Upper lobe of right lung (tissue), 1 donor: ENCODE results near the gene TMEM178A. TPM values are rescaled to one million over a fixed set of nuclear protein-coding genes. Genes with fewer than 3 reads are reported as not detected.

ENCODE experiments used
- ATAC-seq: fragments of 200-7000 bp; cut with Tn5 transposase; one replicate; pipeline ENCODE4 v1.9.1; 2020; ENCODE audit warnings: mild to moderate bottlenecking, moderate library complexity
- DNase-seq: peaks from one replicate; pipeline ENCODE4 v3.0.0-alpha.2; 2020
- H3K27ac ChIP-seq: fragments of 200-600 bp; one replicate; pipeline ENCODE4 v1.8.0; 2022
- H3K27me3 ChIP-seq: fragments of 200-600 bp; one replicate; pipeline ENCODE4 v1.8.0; 2022; ENCODE audit warnings: mild to moderate bottlenecking
- H3K36me3 ChIP-seq: fragments of 200-600 bp; one replicate; pipeline ENCODE4 v1.8.0; 2022
- H3K4me1 ChIP-seq: fragments of 200-600 bp; one replicate; pipeline ENCODE4 v1.8.0; 2022
- H3K4me3 ChIP-seq: fragments of 200-600 bp; one replicate; pipeline ENCODE4 v1.8.0; 2022; ENCODE audit warnings: mild to moderate bottlenecking
- H3K9me3 ChIP-seq: fragments of 200-600 bp; one replicate; pipeline ENCODE4 v1.8.0; 2022
- CTCF ChIP-seq: fragments of 200-600 bp; IDR thresholded peaks from one replicate; pipeline ENCODE4 v1.8.0; 2022; ENCODE audit warnings: antibody characterized with exemption
- intact Hi-C: fragments of 100-400 bp; cut with DNase I; formaldehyde crosslinking; loops from one replicate; pipeline ENCODE4 v1.11.0; 2022
- long read RNA-seq: library from polyadenylated mRNA; unstranded; transcript quantifications from one replicate; pipeline ENCODE4 v2.0.0, GENCODE V29; 2021
- total RNA-seq: library from RNA; stranded (reverse); fragmentation: NEBNext Ultra II Directional; extraction: Animal tissue kit (Norgen Biotek cat#: 25700); gene quantifications from one replicate; pipeline ENCODE4 v1.2.1, GENCODE V29; 2021
- donor health status: DM: no; HTN: yes; CAD: no; lungs with severe emphysema.

Gene TMEM178A
- 9.5 TPM for total RNA-seq
- long read RNA-seq, transcript TMEM178A-201 (4 exons, 1,662 nt) = major isoform, 9 of 12 reads
- long read RNA-seq, partial matches to known transcripts = 3 of 12 reads
- long read RNA-seq, other reads (novel, unspliced or antisense) = 0 of 12 reads

GRCh38 chr2:39665811-39666490 lies at the start of gene TMEM178A:
TMEM178A (plus strand) TSS chr2:39665917; CDS start chr2:39665975, 58 bp downstream.
- H3K9me3 ChIP-seq = no peaks in the 10 kb centered on the region
- ATAC-seq = peak; percentile 54
- peaks cover 13% of the 10 kb centered on the region for H3K27me3 ChIP-seq
- no peak within 1 kb of the TSS for H3K27ac ChIP-seq
- no peaks in the 10 kb centered on the region for H3K36me3 ChIP-seq
- intact Hi-C loops = no loop called here
- TF ChIP-seq CTCF = no peak
- peaks cover 7% of the 10 kb centered on the region for H3K4me1 ChIP-seq
- no peak for DNase-seq
- H3K4me3 ChIP-seq = peak within 1 kb of the TSS; percentile 51

GRCh38 chr2:39618236-39618635 lies 47.5 kb upstream of the TMEM178A start:
- no peaks in the 10 kb centered on the region for H3K27me3 ChIP-seq
- DNase-seq (no peak), ATAC-seq (no peak)
- no peak overlapping the region for H3K27ac ChIP-seq
- no peaks in the 10 kb centered on the region for H3K9me3 ChIP-seq
- TF ChIP-seq CTCF = no peak
- H3K4me3 ChIP-seq = no peak overlapping the region
- intact Hi-C loops = no loop called here
- H3K4me1 ChIP-seq = peaks cover 15% of the 10 kb centered on the region
- H3K36me3 ChIP-seq = no peaks in the 10 kb centered on the region

DNA sequence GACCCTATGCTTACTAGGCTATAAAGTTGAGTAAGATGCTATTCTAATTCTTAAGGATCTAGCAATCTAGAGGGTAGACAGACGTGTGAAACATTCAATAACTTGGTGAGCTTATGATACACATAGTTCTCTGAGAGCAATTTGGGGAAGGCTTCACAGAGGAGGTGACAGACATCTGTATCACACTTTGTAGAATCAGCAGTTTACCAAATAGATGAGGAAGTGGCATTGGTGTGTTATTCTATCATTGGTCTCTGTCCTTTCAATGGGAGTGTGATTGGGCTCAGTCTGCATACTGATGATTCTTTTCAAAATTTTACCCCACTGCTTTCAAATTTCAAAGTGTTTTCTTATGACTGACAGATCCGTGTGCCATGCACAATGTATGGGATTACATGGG lies 47.0 kb upstream of the TMEM178A start:
- Histone ChIP-seq H3K27me3 (no peaks in the 10 kb centered on the region), H3K4me3 (no peak overlapping the region), H3K4me1 (peaks cover 15% of the 10 kb centered on the region), H3K36me3 (no peaks in the 10 kb centered on the region), H3K27ac (no peak overlapping the region), H3K9me3 (no peaks in the 10 kb centered on the region)
- intact Hi-C loops = no loop called here
- peak; percentile 68 for ATAC-seq
- no peak for DNase-seq
- no peak for TF ChIP-seq CTCF

DNA sequence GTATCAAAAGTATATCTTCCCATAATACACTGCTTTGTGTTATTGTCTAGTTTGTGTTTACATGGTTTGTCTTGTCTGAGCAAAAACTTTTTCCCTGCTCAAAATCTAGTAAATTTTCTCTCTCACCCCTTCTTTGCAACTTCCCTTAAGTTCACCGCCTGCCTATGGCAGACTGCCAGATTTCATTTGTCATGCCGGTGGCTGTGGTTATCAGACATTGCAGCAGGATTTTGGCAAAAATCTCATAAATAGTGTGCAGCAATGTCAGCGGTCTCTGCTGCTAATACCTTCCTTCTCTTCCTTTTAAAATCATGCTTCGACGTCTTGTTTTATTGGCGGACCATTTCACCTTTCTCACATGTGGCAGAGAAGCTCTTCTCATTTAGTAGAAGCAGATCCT lies 45.6 kb upstream of the TMEM178A start:
- TF ChIP-seq CTCF = no peak
- intact Hi-C loops = no loop called here
- H3K27ac ChIP-seq = no peak overlapping the region
- peak; percentile 50 for ATAC-seq
- H3K4me3 ChIP-seq = no peak overlapping the region
- peaks cover 15% of the 10 kb centered on the region for H3K4me1 ChIP-seq
- no peaks in the 10 kb centered on the region for H3K36me3 ChIP-seq
- no peak for DNase-seq
- H3K9me3 ChIP-seq = no peaks in the 10 kb centered on the region
- no peaks in the 10 kb centered on the region for H3K27me3 ChIP-seq

- Histone ChIP-seq H3K27me3 (no peaks in the 10 kb centered on the region), H3K4me3 (no peak overlapping the region), H3K27ac (no peak overlapping the region), H3K9me3 (no peaks in the 10 kb centered on the region), H3K36me3 (no peaks in the 10 kb centered on the region), H3K4me1 (peaks cover 15% of the 10 kb centered on the region)
- TF ChIP-seq CTCF = no peak
- intact Hi-C loops = no loop called here
- no peak for DNase-seq
- no peak for ATAC-seq
Measured at GRCh38 chr2:39621596-39621995, 44.1 kb upstream of the TMEM178A start.
